Mesothelial cell of epicardium (in vitro differentiated cells): ENCODE results near the gene ODF2L. TPM values are rescaled to one million over a fixed set of nuclear protein-coding genes. Genes with fewer than 3 reads are reported as not detected.

Source experiments
- DNase-seq, 2 experiments: peaks; one replicate each; pipeline ENCODE4 v3.0.0; 2021; ENCODE audit warnings: low spot score in 2 of 2; ENCODE audit not compliant: unreplicated experiment in 2 of 2
- H3K27ac Mint-ChIP-seq: 2 replicates; pipeline ENCODE4 v1.8.0; 2021; ENCODE audit warnings: mixed read lengths
- H3K27me3 Mint-ChIP-seq: 2 replicates; pipeline ENCODE4 v1.8.0; 2021; ENCODE audit warnings: low read depth, mixed read lengths
- H3K36me3 Mint-ChIP-seq: 2 replicates; pipeline ENCODE4 v1.8.0; 2021; ENCODE audit warnings: mixed read lengths
- H3K4me1 Mint-ChIP-seq: 2 replicates; pipeline ENCODE4 v1.8.0; 2021; ENCODE audit warnings: mixed read lengths
- H3K4me3 Mint-ChIP-seq: 2 replicates; pipeline ENCODE4 v1.8.0; 2021; ENCODE audit warnings: mild to moderate bottlenecking, moderate library complexity, mixed read lengths
- H3K9me3 Mint-ChIP-seq: 2 replicates; pipeline ENCODE4 v1.8.0; 2021; ENCODE audit warnings: mixed read lengths
- CTCF ChIP-seq: fragments of 200-600 bp; sonication (generic); IDR thresholded peaks from one replicate; pipeline ENCODE4 v1.5.0; 2021; ENCODE audit warnings: antibody characterized with exemption; ENCODE audit not compliant: unreplicated experiment
- total RNA-seq: library from RNA; stranded (reverse); gene quantifications from 3 replicates; pipeline ENCODE4 v1.2.1, GENCODE V29; 2021

Gene ODF2L
- total RNA-seq, 1 donor from 2014 or later = 74.0 TPM

GRCh38 chr1:86377341-86377740 lies 18.8 kb downstream of the ODF2L start:
- Mint-ChIP-seq H3K36me3 (peaks cover 48% of the 10 kb centered on the region), H3K4me1 (peaks cover 3% of the 10 kb centered on the region), H3K27ac (no peak overlapping the region), H3K4me3 (no peak overlapping the region), H3K27me3 (no peaks in the 10 kb centered on the region), H3K9me3 (peaks cover 20% of the 10 kb centered on the region)
- TF ChIP-seq CTCF = no peak
- no peak for DNase-seq

GRCh38 chr1:86375688-86376087 lies 20.4 kb downstream of the ODF2L start:
- Mint-ChIP-seq H3K27ac (no peak overlapping the region), H3K9me3 (peaks cover 20% of the 10 kb centered on the region), H3K4me3 (no peak overlapping the region), H3K36me3 (peaks cover 52% of the 10 kb centered on the region), H3K27me3 (no peaks in the 10 kb centered on the region), H3K4me1 (peaks cover 3% of the 10 kb centered on the region)
- TF ChIP-seq CTCF = no peak
- DNase-seq = no peak

GRCh38 chr1:86370601-86371022 lies 25.5 kb downstream of the ODF2L start:
- Mint-ChIP-seq H3K4me3 (no peak overlapping the region), H3K4me1 (no peaks in the 10 kb centered on the region), H3K27ac (no peak overlapping the region), H3K9me3 (peaks cover 3% of the 10 kb centered on the region), H3K27me3 (no peaks in the 10 kb centered on the region), H3K36me3 (peaks cover 28% of the 10 kb centered on the region)
- no peak for DNase-seq
- TF ChIP-seq CTCF = no peak

- Mint-ChIP-seq H3K4me3 (no peak overlapping the region), H3K27me3 (no peaks in the 10 kb centered on the region)
Measured at GRCh38 chr1:86365896-86366295, 30.2 kb downstream of the ODF2L start.

GRCh38 chr1:86362807-86363206 lies 33.3 kb downstream of the ODF2L start:
- DNase-seq = no peak
- no peak overlapping the region for H3K4me3 Mint-ChIP-seq
- no peaks in the 10 kb centered on the region for H3K9me3 Mint-ChIP-seq
- peaks cover 20% of the 10 kb centered on the region for H3K36me3 Mint-ChIP-seq
- H3K4me1 Mint-ChIP-seq = no peaks in the 10 kb centered on the region
- no peak for TF ChIP-seq CTCF
- no peaks in the 10 kb centered on the region for H3K27me3 Mint-ChIP-seq
- H3K27ac Mint-ChIP-seq = no peak overlapping the region

More at GRCh38 chr1:86365896-86366295, 30.2 kb downstream of the ODF2L start:
- no peak overlapping the region for H3K27ac Mint-ChIP-seq
- H3K36me3 Mint-ChIP-seq = peaks cover 16% of the 10 kb centered on the region
- no peak for DNase-seq
- H3K9me3 Mint-ChIP-seq = no peaks in the 10 kb centered on the region
- TF ChIP-seq CTCF = no peak
- H3K4me1 Mint-ChIP-seq = no peaks in the 10 kb centered on the region

- TF ChIP-seq CTCF = no peak
- H3K27ac Mint-ChIP-seq = no peak overlapping the region
- H3K36me3 Mint-ChIP-seq = peaks cover 31% of the 10 kb centered on the region
- H3K4me1 Mint-ChIP-seq = no peaks in the 10 kb centered on the region
- no peaks in the 10 kb centered on the region for H3K27me3 Mint-ChIP-seq
- DNase-seq = no peak
- no peaks in the 10 kb centered on the region for H3K9me3 Mint-ChIP-seq
- H3K4me3 Mint-ChIP-seq = no peak overlapping the region
Measured at GRCh38 chr1:86357796-86358195, 38.3 kb downstream of the ODF2L start.
